ENCODE measurements around the gene PDE11A.

Gene PDE11A

DNA sequence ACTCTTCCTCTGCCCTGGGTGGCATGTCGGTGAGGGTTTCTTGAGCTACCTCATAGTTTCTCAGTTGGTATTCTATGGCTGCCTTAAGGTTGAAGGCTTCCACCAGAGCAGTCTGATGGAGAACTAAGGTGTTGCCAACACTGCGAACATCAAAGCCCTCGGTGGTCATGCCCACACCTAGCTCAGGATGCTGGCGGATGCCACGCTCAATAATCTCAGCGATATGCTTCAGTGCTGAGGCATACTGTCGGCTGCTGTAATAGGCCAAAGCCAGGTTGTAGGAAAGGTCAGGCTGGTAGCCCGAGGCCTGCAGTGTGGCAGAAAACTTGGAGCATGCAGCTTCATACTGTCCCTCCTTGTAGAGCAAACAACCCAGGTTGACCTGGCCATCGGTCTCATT, 454.7 kb downstream of the PDE11A start:
- no peak for TF ChIP-seq EZH2phosphoT487 (conservative IDR thresholded peaks at IDR 0.05; ENCODE audit: low read length)
- TF ChIP-seq, protein P1, sequence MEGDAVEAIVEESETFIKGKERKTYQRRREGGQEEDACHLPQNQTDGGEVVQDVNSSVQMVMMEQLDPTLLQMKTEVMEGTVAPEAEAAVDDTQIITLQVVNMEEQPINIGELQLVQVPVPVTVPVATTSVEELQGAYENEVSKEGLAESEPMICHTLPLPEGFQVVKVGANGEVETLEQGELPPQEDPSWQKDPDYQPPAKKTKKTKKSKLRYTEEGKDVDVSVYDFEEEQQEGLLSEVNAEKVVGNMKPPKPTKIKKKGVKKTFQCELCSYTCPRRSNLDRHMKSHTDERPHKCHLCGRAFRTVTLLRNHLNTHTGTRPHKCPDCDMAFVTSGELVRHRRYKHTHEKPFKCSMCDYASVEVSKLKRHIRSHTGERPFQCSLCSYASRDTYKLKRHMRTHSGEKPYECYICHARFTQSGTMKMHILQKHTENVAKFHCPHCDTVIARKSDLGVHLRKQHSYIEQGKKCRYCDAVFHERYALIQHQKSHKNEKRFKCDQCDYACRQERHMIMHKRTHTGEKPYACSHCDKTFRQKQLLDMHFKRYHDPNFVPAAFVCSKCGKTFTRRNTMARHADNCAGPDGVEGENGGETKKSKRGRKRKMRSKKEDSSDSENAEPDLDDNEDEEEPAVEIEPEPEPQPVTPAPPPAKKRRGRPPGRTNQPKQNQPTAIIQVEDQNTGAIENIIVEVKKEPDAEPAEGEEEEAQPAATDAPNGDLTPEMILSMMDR (IDR thresholded peaks at IDR 0.05; ENCODE audit: insufficient read depth, low read length, poor library complexity, severe bottlenecking): no peak
- Histone ChIP-seq H4K20me1 (ENCODE audit: low read depth, low read length) (no peaks in the 10 kb centered on the region), H3K4me3 (ENCODE audit: insufficient read depth, low read length, poor library complexity, severe bottlenecking) (peak overlapping the region; percentile 83), H3K36me3 (ENCODE audit: low read length) (no peaks in the 10 kb centered on the region), H3K27me3 (ENCODE audit: low read length) (no peaks in the 10 kb centered on the region), H3K79me2 (ENCODE audit: insufficient read depth, low read length) (no peaks in the 10 kb centered on the region), H3K9me2 (replicated peaks; ENCODE audit: insufficient read depth, low read length) (no peaks in the 10 kb centered on the region), H3F3A (ENCODE audit: insufficient read depth) (no peaks in the 10 kb centered on the region), H2AFZ (ENCODE audit: low read depth, low read length, severe bottlenecking) (peak overlapping the region; percentile 92), H3K9me3 (ENCODE audit: insufficient read depth, low read length) (no peaks in the 10 kb centered on the region), H3K9ac (ENCODE audit: low read length) (no peak overlapping the region), H3K4me2 (ENCODE audit: low read depth, low read length, poor library complexity, severe bottlenecking) (peak overlapping the region; percentile 69), H3K27ac (ENCODE audit: low read depth, low read length) (no peak overlapping the region)

DNA sequence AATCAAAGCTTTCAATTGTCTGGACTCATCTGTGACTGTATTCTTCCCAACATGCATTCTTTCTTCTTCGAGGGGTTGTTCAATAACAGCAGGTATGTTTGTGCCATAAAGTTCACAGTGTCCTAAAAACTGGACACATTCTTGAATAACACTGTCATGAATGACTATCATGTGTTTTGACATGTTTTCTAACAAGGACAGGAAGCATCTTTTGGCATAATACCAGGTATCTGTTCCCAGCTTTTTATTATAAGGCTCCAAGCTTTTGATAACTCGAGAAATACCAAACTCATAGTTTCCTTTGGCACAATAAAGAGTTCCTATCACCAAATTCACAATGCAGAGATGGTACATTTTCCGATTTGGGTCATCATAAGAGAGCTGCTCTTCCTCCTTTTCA, 455.8 kb downstream of the PDE11A start:
- H3K4me2 ChIP-seq (ENCODE audit: low read depth, low read length, poor library complexity, severe bottlenecking): no peak overlapping the region

GRCh38 chr2:177616066-177616465, 456.5 kb downstream of the PDE11A start:
- TF ChIP-seq, protein P1 (IDR thresholded peaks at IDR 0.05; ENCODE audit: insufficient read depth, low read length, poor library complexity, severe bottlenecking): no peak
- no peak for TF ChIP-seq EZH2phosphoT487 (conservative IDR thresholded peaks at IDR 0.05; ENCODE audit: low read length)
- Histone ChIP-seq H2AFZ (ENCODE audit: low read depth, low read length, severe bottlenecking) (no peak overlapping the region), H3K9me3 (ENCODE audit: insufficient read depth, low read length) (no peaks in the 10 kb centered on the region), H3K27ac (ENCODE audit: low read depth, low read length) (no peak overlapping the region), H3K79me2 (ENCODE audit: insufficient read depth, low read length) (no peaks in the 10 kb centered on the region), H4K20me1 (ENCODE audit: low read depth, low read length) (no peaks in the 10 kb centered on the region), H3K36me3 (ENCODE audit: low read length) (no peaks in the 10 kb centered on the region), H3K9me2 (replicated peaks; ENCODE audit: insufficient read depth, low read length) (no peaks in the 10 kb centered on the region), H3K4me2 (ENCODE audit: low read depth, low read length, poor library complexity, severe bottlenecking) (no peak overlapping the region), H3K27me3 (ENCODE audit: low read length) (no peaks in the 10 kb centered on the region), H3F3A (ENCODE audit: insufficient read depth) (no peaks in the 10 kb centered on the region), H3K4me3 (ENCODE audit: insufficient read depth, low read length, poor library complexity, severe bottlenecking) (no peak overlapping the region), H3K9ac (ENCODE audit: low read length) (no peak overlapping the region)

More for the DNA sequence above, 455.8 kb downstream of the PDE11A start:
- Histone ChIP-seq H3K36me3 (ENCODE audit: low read length) (no peaks in the 10 kb centered on the region), H2AFZ (ENCODE audit: low read depth, low read length, severe bottlenecking) (no peak overlapping the region), H3K79me2 (ENCODE audit: insufficient read depth, low read length) (no peaks in the 10 kb centered on the region), H3K4me3 (ENCODE audit: insufficient read depth, low read length, poor library complexity, severe bottlenecking) (no peak overlapping the region), H3K27me3 (ENCODE audit: low read length) (no peaks in the 10 kb centered on the region), H3K9me2 (replicated peaks; ENCODE audit: insufficient read depth, low read length) (no peaks in the 10 kb centered on the region), H3K9me3 (ENCODE audit: insufficient read depth, low read length) (no peaks in the 10 kb centered on the region), H4K20me1 (ENCODE audit: low read depth, low read length) (no peaks in the 10 kb centered on the region), H3K9ac (ENCODE audit: low read length) (no peak overlapping the region), H3F3A (ENCODE audit: insufficient read depth) (no peaks in the 10 kb centered on the region), H3K27ac (ENCODE audit: low read depth, low read length) (no peak overlapping the region)
- no peak for TF ChIP-seq EZH2phosphoT487 (conservative IDR thresholded peaks at IDR 0.05; ENCODE audit: low read length)
- TF ChIP-seq, protein P1 (IDR thresholded peaks at IDR 0.05; ENCODE audit: insufficient read depth, low read length, poor library complexity, severe bottlenecking): no peak

Measured in SU-DHL-6 (cell line).